GM12878 (cell line): ENCODE data around the gene EEFSEC.

Experiments used
- CEBPB ChIP-seq, 2 experiments: fragments of 150-350 bp in 1 of 2; IDR thresholded peaks; 2 replicates each; pipeline ENCODE4 v1.6.1; 2012 to 2014; ENCODE audit warnings: low read depth in 2 of 2, low read length in 2 of 2, borderline replicate concordance in 1 of 2, inconsistent platforms in 1 of 2
- CTCF ChIP-seq, 3 experiments: IDR thresholded peaks in 2 of 3; conservative IDR thresholded peaks in 1 of 3; 2 replicates each; pipeline ENCODE4 v1.5.1; 2011; ENCODE audit warnings: low read depth in 3 of 3, low read length in 3 of 3, mild to moderate bottlenecking in 3 of 3, control low read depth in 2 of 3, moderate library complexity in 2 of 3, inconsistent platforms in 1 of 3, mixed read lengths in 1 of 3; ENCODE audit not compliant: control insufficient read depth in 2 of 3, insufficient read depth in 1 of 3; ENCODE audit errors: extremely low read depth in 1 of 3
- E2F8 ChIP-seq: fragments of 450-650 bp; IDR thresholded peaks from 2 replicates; pipeline ENCODE4 v1.6.1; 2018; ENCODE audit warnings: mild to moderate bottlenecking, low read depth, moderate library complexity; ENCODE audit not compliant: partially characterized antibody
- EP300 ChIP-seq, 2 experiments: fragments of 150-350 bp in 1 of 2; IDR thresholded peaks; 2 replicates each; pipeline ENCODE4 v1.6.1; 2011 to 2012; ENCODE audit warnings: low read depth in 2 of 2, low read length in 2 of 2, borderline replicate concordance in 1 of 2, improper control_type of control experiment in 1 of 2, inconsistent platforms in 1 of 2; ENCODE audit not compliant: control insufficient read depth in 1 of 2
- JUNB ChIP-seq: IDR thresholded peaks from 2 replicates; pipeline ENCODE4 v1.6.1; 2016; ENCODE audit warnings: antibody characterized with exemption, mild to moderate bottlenecking
- POLR2A ChIP-seq: IDR thresholded peaks from 2 replicates; pipeline ENCODE4 v1.6.1; 2011; ENCODE audit warnings: low read depth, mild to moderate bottlenecking, low read length
- RBBP5 ChIP-seq: fragments of 200-600 bp; sonication (generic); conservative IDR thresholded peaks from 2 replicates; pipeline ENCODE4 v1.6.1; 2016
- SPI1 ChIP-seq: IDR thresholded peaks from 2 replicates; pipeline ENCODE4 v1.6.1; 2011; ENCODE audit warnings: low read depth, mild to moderate bottlenecking, low read length, moderate library complexity, borderline replicate concordance; ENCODE audit not compliant: insufficient read depth
- TCF7 ChIP-seq: IDR thresholded peaks from 2 replicates; pipeline ENCODE4 v1.6.1; 2014; ENCODE audit warnings: antibody characterized with exemption, borderline replicate concordance
- ZBED1 ChIP-seq: IDR thresholded peaks from 2 replicates; pipeline ENCODE4 v1.6.1; 2016; ENCODE audit warnings: borderline replicate concordance

GRCh38 chr3:128188956-128189355, 35.7 kb downstream of the EEFSEC start:
- TF ChIP-seq POLR2A (no peak), CEBPB (IDR thresholded peaks at IDR 0.05; ENCODE audit: borderline replicate concordance in 1 of 2, low read depth in 2 of 2, low read length in 2 of 2) (no peak), E2F8 (no peak), TCF7 (no peak), RBBP5 (no peak), ZBED1 (no peak), CTCF (IDR thresholded peaks at IDR 0.05 in 2 of 3, conservative IDR thresholded peaks at IDR 0.05 in 1 of 3; ENCODE audit: control insufficient read depth in 2 of 3, extremely low read depth in 1 of 3, insufficient read depth in 1 of 3, low read depth in 3 of 3, low read length in 3 of 3) (no peak), SPI1 (no peak), EP300 (IDR thresholded peaks at IDR 0.05; ENCODE audit: borderline replicate concordance in 1 of 2, control insufficient read depth in 1 of 2, low read depth in 2 of 2, low read length in 2 of 2) (no peak), JUNB (no peak)
